ENCODE results near the gene PLEKHG4. TPM values are rescaled to one million over a fixed set of nuclear protein-coding genes. Genes with fewer than 3 reads are reported as not detected.

PLEKHG4 gene
- total and polyA plus RNA-seq, 9 of the 15 experiments (the other 6 are each of a cell fraction or from before 2014, with no cell fraction given) = 3.7 to 36.8 (median 17.9) TPM

DNA sequence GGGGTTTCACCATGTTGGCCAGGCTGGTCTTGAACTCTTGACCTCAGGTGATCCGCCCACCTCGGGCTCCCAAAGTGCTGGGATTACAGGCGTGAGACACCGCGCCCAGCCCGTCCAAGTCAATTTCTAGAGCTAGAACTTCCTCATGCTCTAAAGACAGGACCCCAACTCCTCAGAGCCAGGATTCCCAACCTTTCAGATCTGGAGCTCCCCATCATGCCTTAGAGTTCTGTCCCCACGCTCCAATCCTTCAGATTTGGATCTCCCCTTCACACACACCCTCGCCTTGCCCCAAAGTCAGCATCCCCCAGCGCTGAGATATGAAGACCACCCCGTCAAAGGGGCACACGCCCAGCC lies 46.8 kb downstream of the PLEKHG4 start:
- no peak for ATAC-seq
- 2% methylated on average over 11 of the region's 11 CpGs for WGBS (ENCODE audit: insufficient coverage, low coverage, missing lambda C conversion rate)
- Histone ChIP-seq H4K20me1 (replicated peaks; ENCODE audit: control insufficient read depth, insufficient read depth, low read length) (no peaks in the 10 kb centered on the region), H2AFZ (ENCODE audit: low read depth, low read length) (peak overlapping the region; percentile 93), H3K36me3 (ENCODE audit: control insufficient read depth, insufficient read depth, low read length) (no peaks in the 10 kb centered on the region), H3K4me2 (ENCODE audit: insufficient read depth, low read length) (peak overlapping the region; percentile 81), H3K4me1 (replicated peaks in 1 of 2; ENCODE audit: control insufficient read depth in 2 of 2, insufficient read depth in 2 of 2, low read length in 2 of 2) (peaks cover 3 to 14% of the 10 kb centered on the region in 2 experiments; a peak in 3 of 5 replicates), H3K27ac (ENCODE audit: extremely low read depth, low read depth, low read length) (peak overlapping the region; percentile 2; the same call in 1 of the 3 replicates), H3K9me3 (replicated peaks; ENCODE audit: control insufficient read depth, insufficient read depth, low read depth, low read length) (no peaks in the 10 kb centered on the region), H3K9me1 (ENCODE audit: control insufficient read depth, insufficient read depth, low read length) (no peaks in the 10 kb centered on the region), H3K4me3 (peak overlapping the region; percentile 66), H3K9ac (ENCODE audit: insufficient read depth in 1 of 2, low read depth in 2 of 2, low read length in 2 of 2) (peak overlapping the region; percentile 50 to 94), H3K27me3 (ENCODE audit: control insufficient read depth in 2 of 2, insufficient read depth in 2 of 2, low read length in 2 of 2) (peaks cover 0 to 6% of the 10 kb centered on the region in 2 experiments; a peak in 2 of 5 replicates), H3K79me2 (ENCODE audit: control insufficient read depth, insufficient read depth, low read length) (no peaks in the 10 kb centered on the region)
- ChIA-PET CTCF (ENCODE audit: low intra/inter-chr PET ratio) (no interaction called here), POLR2A (interaction anchor here (0.6 to 1.7 kb wide), 5 partner anchors 13 to 90 kb away, joined by 3 to 4 read pairs (median 3); partner anchors contain the start of gene ZDHHC1)
- no peak for FAIRE-seq
- BruUV-seq (replicated peaks) = no TSS peak
- DNase-seq (ENCODE audit: extremely low read depth in 1 of 4, low spot score in 3 of 4) = no peak
- intact Hi-C loops (cut with micrococcal nuclease) = no loop called here
- TF ChIP-seq MIER1 (IDR thresholded peaks at IDR 0.05; ENCODE audit: low read depth) = 0 out of 2 replicates have a peak, but pooled peaks have one; percentile 39
- TF ChIP-seq ZNF79 (CRISPR knock-in tag; IDR thresholded peaks at IDR 0.05; ENCODE audit: low read depth) = no peak
- TF ChIP-seq, protein P1, sequence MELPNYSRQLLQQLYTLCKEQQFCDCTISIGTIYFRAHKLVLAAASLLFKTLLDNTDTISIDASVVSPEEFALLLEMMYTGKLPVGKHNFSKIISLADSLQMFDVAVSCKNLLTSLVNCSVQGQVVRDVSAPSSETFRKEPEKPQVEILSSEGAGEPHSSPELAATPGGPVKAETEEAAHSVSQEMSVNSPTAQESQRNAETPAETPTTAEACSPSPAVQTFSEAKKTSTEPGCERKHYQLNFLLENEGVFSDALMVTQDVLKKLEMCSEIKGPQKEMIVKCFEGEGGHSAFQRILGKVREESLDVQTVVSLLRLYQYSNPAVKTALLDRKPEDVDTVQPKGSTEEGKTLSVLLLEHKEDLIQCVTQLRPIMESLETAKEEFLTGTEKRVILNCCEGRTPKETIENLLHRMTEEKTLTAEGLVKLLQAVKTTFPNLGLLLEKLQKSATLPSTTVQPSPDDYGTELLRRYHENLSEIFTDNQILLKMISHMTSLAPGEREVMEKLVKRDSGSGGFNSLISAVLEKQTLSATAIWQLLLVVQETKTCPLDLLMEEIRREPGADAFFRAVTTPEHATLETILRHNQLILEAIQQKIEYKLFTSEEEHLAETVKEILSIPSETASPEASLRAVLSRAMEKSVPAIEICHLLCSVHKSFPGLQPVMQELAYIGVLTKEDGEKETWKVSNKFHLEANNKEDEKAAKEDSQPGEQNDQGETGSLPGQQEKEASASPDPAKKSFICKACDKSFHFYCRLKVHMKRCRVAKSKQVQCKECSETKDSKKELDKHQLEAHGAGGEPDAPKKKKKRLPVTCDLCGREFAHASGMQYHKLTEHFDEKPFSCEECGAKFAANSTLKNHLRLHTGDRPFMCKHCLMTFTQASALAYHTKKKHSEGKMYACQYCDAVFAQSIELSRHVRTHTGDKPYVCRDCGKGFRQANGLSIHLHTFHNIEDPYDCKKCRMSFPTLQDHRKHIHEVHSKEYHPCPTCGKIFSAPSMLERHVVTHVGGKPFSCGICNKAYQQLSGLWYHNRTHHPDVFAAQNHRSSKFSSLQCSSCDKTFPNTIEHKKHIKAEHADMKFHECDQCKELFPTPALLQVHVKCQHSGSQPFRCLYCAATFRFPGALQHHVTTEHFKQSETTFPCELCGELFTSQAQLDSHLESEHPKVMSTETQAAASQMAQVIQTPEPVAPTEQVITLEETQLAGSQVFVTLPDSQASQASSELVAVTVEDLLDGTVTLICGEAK (IDR thresholded peaks at IDR 0.05) = peak; percentile 66
- TF ChIP-seq, protein P1 (CRISPR knock-in tag; IDR thresholded peaks at IDR 0.05) = no peak
- in situ Hi-C loops (cut with MboI) = no loop called here
